GM18517 (cell line): ENCODE measurements around the gene USP32.
"Not testable (repeated sequence)": the region's sequence is repeated elsewhere in the genome, so short reads cannot be mapped to it uniquely, and the experiment has no call there.

ENCODE experiments used
- ATAC-seq: cut with Tn5 transposase; IDR thresholded peaks from one replicate; pipeline ENCODE4 v1.9.1; 2021; ENCODE audit warnings: mild to moderate bottlenecking, moderate library complexity; ENCODE audit not compliant: unreplicated experiment

The USP32 gene, protein sequence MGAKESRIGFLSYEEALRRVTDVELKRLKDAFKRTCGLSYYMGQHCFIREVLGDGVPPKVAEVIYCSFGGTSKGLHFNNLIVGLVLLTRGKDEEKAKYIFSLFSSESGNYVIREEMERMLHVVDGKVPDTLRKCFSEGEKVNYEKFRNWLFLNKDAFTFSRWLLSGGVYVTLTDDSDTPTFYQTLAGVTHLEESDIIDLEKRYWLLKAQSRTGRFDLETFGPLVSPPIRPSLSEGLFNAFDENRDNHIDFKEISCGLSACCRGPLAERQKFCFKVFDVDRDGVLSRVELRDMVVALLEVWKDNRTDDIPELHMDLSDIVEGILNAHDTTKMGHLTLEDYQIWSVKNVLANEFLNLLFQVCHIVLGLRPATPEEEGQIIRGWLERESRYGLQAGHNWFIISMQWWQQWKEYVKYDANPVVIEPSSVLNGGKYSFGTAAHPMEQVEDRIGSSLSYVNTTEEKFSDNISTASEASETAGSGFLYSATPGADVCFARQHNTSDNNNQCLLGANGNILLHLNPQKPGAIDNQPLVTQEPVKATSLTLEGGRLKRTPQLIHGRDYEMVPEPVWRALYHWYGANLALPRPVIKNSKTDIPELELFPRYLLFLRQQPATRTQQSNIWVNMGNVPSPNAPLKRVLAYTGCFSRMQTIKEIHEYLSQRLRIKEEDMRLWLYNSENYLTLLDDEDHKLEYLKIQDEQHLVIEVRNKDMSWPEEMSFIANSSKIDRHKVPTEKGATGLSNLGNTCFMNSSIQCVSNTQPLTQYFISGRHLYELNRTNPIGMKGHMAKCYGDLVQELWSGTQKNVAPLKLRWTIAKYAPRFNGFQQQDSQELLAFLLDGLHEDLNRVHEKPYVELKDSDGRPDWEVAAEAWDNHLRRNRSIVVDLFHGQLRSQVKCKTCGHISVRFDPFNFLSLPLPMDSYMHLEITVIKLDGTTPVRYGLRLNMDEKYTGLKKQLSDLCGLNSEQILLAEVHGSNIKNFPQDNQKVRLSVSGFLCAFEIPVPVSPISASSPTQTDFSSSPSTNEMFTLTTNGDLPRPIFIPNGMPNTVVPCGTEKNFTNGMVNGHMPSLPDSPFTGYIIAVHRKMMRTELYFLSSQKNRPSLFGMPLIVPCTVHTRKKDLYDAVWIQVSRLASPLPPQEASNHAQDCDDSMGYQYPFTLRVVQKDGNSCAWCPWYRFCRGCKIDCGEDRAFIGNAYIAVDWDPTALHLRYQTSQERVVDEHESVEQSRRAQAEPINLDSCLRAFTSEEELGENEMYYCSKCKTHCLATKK (N-terminal part only)

DNA sequence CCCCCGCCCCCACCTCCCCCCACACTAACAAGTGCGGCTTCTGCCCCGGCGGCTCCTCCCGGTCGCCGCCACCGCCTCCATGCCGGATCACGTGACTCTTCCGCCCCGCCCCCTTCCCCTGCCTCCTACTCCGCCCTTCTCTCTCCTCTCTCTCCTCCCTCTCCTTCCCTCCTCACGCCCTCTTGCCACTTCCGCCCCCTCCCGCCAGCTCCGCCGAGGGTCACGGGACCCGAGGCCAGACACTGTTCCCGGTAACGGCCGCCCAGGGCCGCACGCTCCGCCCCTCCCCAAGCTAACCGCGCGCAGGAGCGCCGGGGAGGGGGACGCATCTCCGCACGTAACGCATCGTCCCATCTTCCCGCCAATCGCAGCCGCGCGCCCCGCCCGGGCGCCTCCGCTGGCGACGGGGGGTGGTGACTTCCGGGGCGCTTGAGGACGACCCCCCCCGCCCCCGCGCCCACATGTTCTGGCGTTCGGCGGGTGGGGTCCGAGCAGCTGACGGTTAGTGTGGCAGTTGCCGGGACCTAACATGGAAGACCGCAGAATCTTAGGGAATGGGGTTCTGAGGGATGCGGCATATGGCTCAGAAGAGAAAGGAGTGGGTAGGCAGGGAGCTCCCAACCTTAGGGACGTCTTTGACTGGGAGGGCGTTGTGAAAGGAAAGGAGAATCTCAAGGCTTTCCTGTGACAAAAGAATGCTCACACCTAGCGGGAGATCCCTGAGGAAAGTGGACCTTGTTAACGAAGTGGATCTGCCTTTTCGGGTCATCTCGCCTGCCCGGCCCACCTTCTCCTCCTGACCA lies at the start of gene USP32:
Gene USP32, minus strand, starts transcription at position 92 of the 803 bp plus-strand sequence. CDS start 194 bp downstream, outside the sequence.
- peak; percentile 76 for ATAC-seq

DNA sequence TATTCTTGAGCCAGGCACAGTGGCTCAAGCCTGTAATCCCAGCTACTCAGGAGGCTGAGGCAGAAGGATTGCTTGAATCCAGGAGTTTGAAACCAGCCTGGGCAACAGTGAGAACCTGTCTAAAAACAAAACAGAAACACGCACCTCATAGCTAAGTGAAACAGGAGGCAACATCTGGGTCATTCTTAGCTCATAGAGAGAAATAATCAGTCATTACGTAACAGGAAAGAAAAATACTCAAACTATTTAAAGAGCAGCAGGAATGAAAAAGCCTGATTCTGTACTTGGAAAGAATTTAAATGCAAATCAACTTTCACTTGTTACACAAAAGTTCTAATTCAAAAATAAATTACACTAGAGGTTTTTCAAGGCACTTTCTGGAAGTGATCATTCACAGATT lies 47.6 kb upstream of the USP32 start:
- no peak for ATAC-seq

DNA sequence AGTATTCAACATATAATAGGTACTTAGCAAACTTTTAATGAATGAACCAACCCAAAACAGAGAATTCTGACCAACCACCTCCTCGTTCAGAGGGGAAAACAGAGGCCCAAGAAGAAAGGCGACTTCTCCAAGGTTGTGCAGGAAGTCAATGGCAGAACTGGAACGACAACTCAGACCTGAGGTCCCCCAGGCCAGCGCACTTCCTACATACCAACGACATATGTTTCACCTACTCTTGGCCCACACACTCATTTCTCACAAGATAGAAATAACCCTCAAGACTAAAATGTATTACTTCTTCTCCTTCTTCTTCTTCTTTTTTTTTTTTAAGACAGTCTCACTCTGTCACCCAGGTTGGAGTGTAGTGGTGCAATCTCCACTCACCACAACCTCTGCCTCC lies 44.7 kb upstream of the USP32 start:
- no peak for ATAC-seq

DNA sequence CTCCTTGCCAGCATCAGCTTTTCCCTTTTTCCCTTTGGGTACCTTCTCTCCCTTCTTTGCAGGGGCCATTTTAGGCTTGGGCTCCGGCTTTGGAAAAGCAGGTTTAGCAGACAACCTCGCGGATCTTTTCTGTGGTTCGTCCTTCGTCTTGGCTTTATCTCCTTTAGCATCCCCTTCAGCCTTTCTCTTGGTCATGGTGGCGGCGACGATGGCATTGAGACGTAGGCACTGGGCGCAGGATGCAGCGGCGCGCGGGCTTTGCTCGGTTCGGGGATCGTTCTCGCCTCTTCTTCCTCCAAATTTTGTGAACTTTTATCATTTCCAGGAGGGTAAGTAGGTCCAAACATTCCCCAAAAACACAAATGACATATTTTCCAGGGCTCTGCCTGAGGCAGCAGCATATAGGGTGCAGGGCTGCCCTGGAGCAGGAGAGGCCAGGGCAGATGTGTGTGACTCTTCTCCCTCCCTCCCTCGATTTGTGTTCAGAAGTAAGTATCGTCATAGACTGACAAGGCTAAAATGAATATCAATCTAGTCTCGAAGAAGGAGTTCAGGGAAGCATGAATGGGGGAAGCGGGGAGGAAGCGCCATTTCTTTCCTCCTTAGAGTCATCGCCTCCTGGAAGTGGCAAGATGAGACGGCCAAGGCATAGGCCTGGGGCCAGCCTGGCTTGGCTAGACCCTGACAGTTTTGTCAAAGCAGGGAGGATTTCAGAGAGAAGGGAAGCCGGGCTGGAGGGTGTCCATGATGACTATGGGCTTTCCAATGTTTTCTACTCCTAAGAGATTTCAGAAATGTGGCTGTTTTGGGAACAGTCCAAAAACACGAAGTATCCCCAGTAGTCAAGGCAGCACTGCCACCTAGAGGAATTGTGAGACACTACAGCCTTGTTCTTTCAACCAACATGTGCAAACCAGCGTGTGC lies 43.6 kb upstream of the USP32 start:
- ATAC-seq = no peak

DNA sequence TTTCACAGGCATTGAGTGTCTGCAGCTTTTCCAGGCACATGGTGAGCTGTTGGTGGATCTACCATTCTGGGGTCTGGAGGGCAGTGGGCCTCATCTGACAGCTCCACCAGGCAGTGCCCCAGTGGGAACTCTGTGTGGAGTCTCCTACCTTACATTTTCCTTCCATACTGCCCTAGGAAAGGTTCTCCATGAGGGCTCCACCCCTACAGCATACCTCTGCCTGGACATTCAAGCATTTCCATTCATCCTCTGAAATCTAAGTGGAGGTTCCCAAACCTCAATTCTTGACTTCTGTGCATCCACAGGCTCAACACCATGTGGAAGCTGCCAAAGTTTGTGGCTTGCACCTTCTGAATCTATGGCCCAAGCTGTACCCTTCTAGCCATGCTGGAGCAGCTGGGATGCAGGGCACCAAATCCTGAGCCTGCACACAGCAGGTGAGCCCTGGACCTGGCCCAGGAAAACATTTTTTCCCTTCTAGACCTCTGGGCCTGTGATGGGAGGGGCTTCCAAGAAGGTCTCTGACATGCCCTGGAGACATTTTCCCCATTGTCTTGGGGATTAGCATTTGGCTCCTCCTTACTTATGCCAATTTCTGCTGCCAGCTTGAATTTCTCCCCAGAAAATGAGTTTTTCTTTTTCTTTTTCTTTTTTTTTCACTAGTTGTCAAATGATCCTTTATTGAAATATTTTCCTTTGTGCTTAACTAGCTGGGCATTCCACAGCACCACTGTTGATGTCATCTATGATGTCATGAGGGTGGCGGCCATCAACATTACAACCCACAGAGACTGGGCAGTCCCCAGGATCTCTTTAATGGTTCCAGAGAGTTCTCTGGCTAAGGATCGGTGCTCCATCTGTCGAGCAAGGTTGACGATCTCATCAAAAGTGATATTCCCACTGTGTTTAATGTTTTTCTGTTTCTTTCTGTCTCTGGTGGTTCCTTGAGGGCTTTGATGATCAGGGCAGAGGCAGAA lies 41.4 kb upstream of the USP32 start:
- not testable (repeated sequence) for ATAC-seq

DNA sequence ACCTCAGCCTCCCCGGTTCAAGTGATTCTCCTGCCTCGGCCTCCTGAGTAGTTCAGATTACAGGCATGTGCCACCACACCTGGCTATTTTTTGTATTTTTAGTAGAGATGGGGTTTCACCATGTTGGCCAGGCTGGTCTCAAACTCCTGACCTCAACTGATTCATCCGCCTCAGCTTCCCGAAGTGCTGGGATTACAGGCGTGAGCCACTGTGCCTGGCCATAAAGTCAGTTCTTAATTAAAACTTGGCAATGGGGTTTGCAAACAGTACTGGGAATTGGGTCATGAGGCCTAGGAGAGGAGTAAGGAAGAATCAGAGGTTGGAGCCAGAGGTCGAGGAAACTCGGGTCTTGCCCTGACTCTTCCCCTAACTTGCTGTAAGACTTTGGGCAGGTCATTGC lies 38.6 kb upstream of the USP32 start:
- ATAC-seq = not testable (repeated sequence)

DNA sequence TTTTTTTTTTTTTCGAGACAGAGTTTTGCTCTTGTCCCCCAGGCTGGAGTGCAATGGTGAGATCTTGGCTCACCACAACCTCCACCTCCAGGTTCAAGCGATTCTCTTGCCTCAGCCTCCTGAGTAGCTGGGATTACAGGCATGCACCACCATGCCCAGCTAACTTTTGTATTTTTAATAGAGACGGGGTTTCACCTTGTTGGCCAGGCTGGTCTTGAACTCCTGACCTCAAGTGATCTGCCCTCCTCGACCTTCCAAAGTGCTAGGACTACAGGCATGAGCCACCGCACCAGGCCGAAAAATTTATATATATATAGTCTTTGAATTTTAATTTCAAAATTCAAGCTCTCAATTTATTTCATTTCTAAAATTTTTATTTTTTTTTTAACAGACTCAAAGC lies 36.6 kb upstream of the USP32 start:
- ATAC-seq = not testable (repeated sequence)

DNA sequence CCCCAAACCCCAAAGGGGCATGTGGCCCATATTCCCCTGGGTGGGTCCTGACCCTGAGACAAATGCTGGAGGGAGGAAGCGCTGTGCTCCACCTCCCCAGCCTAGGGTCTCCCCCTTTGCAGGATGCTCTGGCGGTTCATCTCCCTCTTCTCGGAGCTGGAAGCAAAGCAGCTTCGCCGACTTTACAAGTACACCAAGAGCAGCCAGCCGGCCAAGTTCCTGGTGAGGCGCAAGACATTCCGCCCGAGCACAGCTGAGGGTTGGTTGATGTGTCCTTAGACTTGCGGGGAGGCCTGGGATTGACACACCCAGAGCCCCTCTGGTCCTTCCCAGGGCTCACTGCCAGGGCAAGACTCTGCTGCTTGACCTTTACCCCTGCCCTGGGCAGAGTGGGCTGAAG lies 34.7 kb upstream of the USP32 start:
- ATAC-seq = no peak

DNA sequence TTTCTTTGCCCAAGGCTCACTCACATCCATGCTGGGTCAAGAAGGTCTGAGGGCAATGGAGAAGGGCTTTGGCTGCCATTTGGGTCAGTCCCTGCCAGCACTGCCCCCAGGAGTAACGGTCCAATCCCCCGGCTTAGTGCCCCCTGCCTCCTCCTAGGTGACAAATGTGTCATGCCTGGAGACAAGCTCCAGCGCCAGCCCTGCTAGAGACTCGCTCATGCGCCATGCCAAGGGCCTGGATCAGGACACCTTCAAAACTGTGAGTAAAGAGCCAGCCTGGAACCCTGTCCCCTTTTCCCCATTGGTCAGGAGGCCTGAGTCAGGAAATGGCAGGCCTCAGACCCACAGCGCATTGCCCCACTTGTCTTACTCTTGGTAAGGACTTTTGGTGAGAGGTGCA lies 33.7 kb upstream of the USP32 start:
- ATAC-seq = no peak

DNA sequence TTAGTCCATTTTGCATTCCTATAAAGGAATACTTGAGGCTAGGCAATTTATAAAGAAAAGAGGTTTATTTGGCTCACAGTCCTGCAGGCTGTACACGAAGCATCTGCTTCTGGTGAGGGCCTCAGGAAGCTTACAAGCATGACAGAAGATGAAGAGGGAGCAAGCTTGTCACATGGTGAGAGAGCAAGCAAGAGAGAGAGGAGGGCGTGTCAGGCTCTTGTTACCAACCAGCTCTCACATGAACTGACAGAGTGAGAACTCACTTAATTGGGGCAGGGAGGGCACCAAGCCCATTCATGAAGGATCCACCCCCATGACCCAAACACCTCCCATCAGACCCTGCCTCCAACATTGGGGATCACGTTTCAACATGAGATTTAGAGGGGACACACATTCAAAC lies 31.9 kb upstream of the USP32 start:
- ATAC-seq = no peak

DNA sequence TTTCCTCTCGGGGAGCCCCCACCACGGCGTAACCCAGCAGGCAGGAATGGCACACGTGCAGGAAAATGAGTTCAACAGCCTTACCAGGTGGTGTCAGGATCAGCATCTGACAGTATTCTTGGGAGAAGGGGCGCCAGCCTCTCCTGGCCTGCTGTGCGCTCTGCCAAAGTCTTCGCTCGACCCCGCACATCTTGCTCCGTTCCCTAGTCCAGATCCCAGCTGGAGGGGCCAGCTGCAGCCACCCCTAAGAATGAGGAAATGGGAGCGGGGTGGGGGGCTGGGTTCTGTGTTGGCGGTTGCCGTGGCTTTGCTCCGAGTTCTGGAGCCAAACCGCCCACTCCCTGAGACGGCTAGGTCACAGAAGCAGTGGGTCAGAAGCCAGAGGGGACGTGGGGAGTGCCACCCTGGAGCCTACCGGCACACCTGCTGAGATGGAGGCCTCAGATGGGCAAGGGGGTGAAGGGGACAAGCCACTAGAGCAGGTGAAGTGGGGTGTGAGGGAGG lies 30.3 kb upstream of the USP32 start, which contains the start of gene CHCT1:
Gene CHCT1, plus strand, starts transcription at position 328 of the 504 bp plus-strand sequence. Its CDS starts 104 bp downstream, at position 432.
- no peak for ATAC-seq

DNA sequence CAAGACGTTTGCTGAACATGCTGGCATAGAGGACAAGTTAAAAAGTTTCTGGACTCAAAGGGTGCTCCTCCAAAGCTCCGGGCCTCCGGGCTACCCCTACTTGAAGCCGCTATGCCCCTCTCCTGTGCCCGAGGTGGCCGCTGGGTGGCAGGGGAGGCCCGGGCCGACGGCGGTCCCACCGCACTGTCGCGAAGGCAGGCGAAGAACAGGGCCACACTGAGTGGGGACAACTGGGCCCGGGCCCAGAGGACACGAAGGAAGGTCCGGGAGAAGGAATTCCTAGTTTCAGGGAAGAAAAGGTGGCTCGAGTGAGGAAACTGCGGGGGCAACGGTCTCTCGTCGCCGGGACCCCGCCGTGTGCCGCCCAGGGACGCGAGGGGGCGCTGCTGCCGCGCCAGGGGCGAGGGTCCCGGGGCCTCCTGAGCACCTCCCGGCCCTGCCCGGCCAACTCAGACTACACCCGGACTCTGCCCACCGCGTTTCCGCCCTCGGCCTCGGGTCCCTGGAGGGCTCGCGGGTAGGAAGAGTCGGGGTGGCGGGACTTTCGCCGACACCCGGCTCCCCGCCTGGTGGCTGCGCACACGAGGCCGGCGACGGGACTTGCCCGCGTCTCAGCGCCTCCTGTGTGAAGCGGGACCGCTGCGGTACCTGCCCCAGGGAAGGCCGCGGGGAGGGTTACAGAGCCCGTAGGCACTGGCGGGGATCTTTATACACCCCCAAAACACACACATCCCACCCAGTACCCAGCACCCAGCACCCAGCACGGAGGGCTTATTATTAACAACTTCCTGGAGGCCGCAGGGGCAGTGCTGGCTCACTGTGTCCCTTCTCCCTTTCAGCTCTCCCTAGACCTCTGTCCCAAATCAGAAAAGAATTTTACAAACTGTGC lies 29.6 kb upstream of the USP32 start:
- ATAC-seq = peak; percentile 85

DNA sequence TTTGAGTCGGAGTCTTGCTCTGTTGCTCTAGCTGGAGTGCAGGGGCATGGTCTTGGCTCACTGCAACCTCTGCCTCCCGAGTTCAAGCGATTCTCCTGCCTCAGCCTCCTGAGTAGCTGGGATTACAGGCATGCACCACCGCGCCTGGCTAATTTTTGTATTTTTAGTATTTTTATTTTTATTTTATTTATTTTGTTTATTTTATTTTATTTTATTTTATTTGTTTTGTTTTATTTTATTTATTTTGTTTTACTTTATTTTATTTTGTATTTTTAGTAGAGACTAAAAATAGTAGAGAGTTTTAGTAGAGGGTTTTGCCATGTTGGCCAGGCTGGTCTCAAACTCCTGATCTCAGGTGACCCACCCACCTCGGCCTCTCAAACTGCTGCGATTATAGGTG lies 27.9 kb upstream of the USP32 start:
- ATAC-seq = not testable (repeated sequence)

DNA sequence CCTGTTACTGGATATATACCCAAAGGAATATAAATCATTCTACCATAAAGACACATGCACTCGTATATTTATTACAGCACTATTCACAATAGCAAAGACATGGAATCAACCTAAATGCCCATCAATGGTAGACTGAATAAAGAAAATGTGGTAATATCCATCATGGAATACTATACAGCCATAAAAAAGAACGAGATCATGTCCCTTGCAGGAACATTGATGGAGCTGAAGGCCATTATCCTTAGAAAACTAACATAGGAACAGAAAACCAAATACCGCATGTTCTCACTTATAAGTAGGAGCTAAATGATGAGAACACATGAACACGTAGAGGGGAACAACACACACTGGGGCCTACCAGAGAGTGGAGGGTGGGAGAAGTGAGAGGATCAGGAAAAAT lies 27.1 kb upstream of the USP32 start:
- ATAC-seq = not testable (repeated sequence)

DNA sequence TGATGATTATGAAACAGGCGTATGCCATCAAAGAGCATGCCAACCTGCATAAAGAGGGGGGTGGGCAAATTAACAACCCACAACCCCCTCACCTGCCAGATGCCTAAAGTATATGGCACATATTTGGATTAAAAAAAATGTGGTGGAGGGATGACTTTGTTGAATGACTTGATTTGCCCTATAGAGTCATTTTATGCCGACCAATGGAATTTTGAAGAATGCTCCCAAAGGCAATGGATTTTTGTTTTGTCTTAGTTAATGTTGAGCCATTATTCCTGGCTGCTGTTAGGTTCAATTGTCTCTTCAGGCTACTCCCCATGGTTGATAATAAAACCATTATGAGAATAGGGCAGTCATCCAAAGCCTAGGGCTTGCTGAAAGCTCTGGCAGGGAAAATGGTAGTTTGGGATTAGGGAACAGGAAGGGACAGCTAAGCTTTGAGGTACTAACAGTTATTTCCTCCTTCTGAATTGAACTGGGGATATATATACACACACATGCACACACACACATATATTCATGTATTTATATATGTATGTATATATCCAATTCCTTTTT lies 24.5 kb upstream of the USP32 start:
- no peak for ATAC-seq

DNA sequence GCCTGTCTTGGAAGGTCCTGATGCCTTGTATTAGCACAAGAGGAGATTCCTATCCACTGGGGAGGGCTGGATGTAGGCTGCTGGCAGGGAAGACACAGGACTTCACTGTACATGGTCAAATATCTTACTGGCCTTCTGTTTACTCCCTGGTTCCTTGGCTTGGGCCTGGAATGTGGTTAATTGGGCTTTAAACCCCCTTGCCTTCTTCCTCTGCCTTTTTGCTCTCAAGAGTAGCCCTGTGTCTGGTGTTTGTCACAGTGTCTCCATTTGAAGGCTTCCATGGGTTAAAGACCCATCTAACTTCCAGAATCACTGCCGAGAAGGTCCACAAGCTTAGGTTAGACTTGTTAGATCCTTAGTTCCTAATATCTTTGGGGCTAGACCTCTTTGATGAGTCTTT lies 23.2 kb upstream of the USP32 start:
- no peak for ATAC-seq
